Parathyroid adenoma (tissue), 2 donors: Measurements from ENCODE around the gene RFC5.

Experiments used
- H2AFZ ChIP-seq: fragments of 300-600 bp; sonication (generic); one replicate; pipeline ENCODE4 v1.7.0; 2017; ENCODE audit warnings: antibody characterized with exemption, mild to moderate bottlenecking
- H3K27ac ChIP-seq: fragments of 300-600 bp; sonication (generic); one replicate; pipeline ENCODE4 v1.7.0; 2017
- H3K27me3 ChIP-seq: fragments of 300-600 bp; sonication (generic); one replicate; pipeline ENCODE4 v1.7.0; 2017; ENCODE audit warnings: low read length; ENCODE audit not compliant: control insufficient read depth, insufficient read depth
- H3K36me3 ChIP-seq: fragments of 300-600 bp; sonication (generic); one replicate; pipeline ENCODE4 v1.7.0; 2017; ENCODE audit warnings: low read length; ENCODE audit not compliant: control insufficient read depth, insufficient read depth
- H3K4me1 ChIP-seq: fragments of 300-600 bp; sonication (generic); one replicate; pipeline ENCODE4 v1.7.0; 2017; ENCODE audit warnings: control low read depth
- H3K4me2 ChIP-seq: fragments of 300-600 bp; sonication (generic); one replicate; pipeline ENCODE4 v1.7.0; 2017; ENCODE audit warnings: low read length
- H3K4me3 ChIP-seq: fragments of 300-600 bp; sonication (generic); one replicate; pipeline ENCODE4 v1.7.0; 2017; ENCODE audit warnings: low read depth, low read length
- H3K79me2 ChIP-seq: fragments of 300-600 bp; sonication (generic); one replicate; pipeline ENCODE4 v1.7.0; 2017; ENCODE audit warnings: control low read depth
- H3K9ac ChIP-seq: fragments of 300-600 bp; sonication (generic); one replicate; pipeline ENCODE4 v1.7.0; 2017; ENCODE audit warnings: mild to moderate bottlenecking
- H3K9me3 ChIP-seq: fragments of 300-600 bp; sonication (generic); one replicate; pipeline ENCODE4 v1.7.0; 2017; ENCODE audit warnings: low read length; ENCODE audit not compliant: control insufficient read depth
- TF ChIP-seq, protein P1 (sequence below): fragments of 300-600 bp; sonication (generic); IDR thresholded peaks from one replicate; pipeline ENCODE4 v1.7.0; 2017; ENCODE audit warnings: antibody characterized with exemption, mild to moderate bottlenecking
- donor health status: primary hyperparathyroidism.

Gene RFC5

DNA sequence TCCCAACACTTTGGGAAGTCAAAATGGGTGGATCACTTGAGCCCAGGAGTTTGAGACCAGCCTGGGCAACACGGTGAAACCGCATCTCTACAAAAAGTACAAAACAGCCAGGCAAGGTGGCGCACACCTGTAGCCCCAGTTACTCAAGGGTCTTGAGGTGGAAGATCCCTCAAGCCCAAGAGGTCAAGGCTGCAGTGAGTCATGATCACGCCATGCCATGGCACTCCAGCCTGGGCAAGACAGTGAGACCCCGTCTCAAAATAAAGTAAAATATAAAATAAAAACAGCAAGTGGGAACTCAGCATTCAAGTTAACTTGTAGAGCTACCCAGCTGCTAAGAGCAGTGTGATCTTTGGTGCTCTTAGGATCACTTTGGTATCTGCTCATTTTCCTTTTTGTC lies 12.7 kb downstream of the RFC5 start:
- TF ChIP-seq, protein P1, sequence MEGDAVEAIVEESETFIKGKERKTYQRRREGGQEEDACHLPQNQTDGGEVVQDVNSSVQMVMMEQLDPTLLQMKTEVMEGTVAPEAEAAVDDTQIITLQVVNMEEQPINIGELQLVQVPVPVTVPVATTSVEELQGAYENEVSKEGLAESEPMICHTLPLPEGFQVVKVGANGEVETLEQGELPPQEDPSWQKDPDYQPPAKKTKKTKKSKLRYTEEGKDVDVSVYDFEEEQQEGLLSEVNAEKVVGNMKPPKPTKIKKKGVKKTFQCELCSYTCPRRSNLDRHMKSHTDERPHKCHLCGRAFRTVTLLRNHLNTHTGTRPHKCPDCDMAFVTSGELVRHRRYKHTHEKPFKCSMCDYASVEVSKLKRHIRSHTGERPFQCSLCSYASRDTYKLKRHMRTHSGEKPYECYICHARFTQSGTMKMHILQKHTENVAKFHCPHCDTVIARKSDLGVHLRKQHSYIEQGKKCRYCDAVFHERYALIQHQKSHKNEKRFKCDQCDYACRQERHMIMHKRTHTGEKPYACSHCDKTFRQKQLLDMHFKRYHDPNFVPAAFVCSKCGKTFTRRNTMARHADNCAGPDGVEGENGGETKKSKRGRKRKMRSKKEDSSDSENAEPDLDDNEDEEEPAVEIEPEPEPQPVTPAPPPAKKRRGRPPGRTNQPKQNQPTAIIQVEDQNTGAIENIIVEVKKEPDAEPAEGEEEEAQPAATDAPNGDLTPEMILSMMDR, result no peak
- Histone ChIP-seq H3K4me1 (no peaks in the 10 kb centered on the region), H3K27me3 (no peaks in the 10 kb centered on the region), H3K9me3 (no peaks in the 10 kb centered on the region), H3K4me3 (no peak overlapping the region), H3K4me2 (no peak overlapping the region), H3K27ac (no peak overlapping the region), H3K79me2 (no peaks in the 10 kb centered on the region), H3K36me3 (no peaks in the 10 kb centered on the region), H3K9ac (no peak overlapping the region), H2AFZ (no peak overlapping the region)

- no peak overlapping the region for H3K9ac ChIP-seq
- no peaks in the 10 kb centered on the region for H3K4me1 ChIP-seq
- H3K4me2 ChIP-seq, result no peak overlapping the region
- H3K9me3 ChIP-seq, result no peaks in the 10 kb centered on the region
- no peaks in the 10 kb centered on the region for H3K27me3 ChIP-seq
- H3K36me3 ChIP-seq, result no peaks in the 10 kb centered on the region
- TF ChIP-seq, protein P1, result no peak
- no peaks in the 10 kb centered on the region for H3K79me2 ChIP-seq
- H3K4me3 ChIP-seq, result no peak overlapping the region
- no peak overlapping the region for H3K27ac ChIP-seq
- H2AFZ ChIP-seq, result no peak overlapping the region
Observed at GRCh38 chr12:118032188-118032587, 15.7 kb downstream of the RFC5 start.

- no peak overlapping the region for H3K4me2 ChIP-seq
- H3K27ac ChIP-seq, result no peak overlapping the region
- no peak overlapping the region for H2AFZ ChIP-seq
- H3K4me3 ChIP-seq, result no peak overlapping the region
- no peaks in the 10 kb centered on the region for H3K9me3 ChIP-seq
- TF ChIP-seq, protein P1, result no peak
- no peaks in the 10 kb centered on the region for H3K36me3 ChIP-seq
- no peaks in the 10 kb centered on the region for H3K27me3 ChIP-seq
- H3K79me2 ChIP-seq, result no peaks in the 10 kb centered on the region
- H3K4me1 ChIP-seq, result no peaks in the 10 kb centered on the region
- no peak overlapping the region for H3K9ac ChIP-seq
Observed at GRCh38 chr12:118033323-118033722, 16.8 kb downstream of the RFC5 start.

DNA sequence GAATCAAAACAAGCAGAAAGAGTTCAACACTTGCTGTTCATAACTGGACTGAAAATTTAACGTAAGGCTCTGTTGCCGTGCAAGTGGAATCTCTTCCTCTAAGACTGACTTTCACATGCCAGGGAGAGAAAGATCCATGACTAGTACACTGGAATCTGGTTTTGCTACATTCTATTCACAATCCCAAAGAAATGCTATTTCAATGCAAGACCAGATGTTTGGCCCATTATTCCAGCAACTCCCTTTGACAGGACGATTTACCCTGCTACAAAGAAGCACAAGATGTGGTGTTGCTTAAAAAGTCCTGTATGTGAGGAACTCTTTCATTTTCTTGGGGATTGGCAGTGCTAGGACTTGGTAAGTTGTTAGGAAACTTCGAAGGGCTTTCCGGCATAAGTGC lies 17.4 kb downstream of the RFC5 start:
- H3K36me3 ChIP-seq, result no peaks in the 10 kb centered on the region
- no peak overlapping the region for H2AFZ ChIP-seq
- H3K27ac ChIP-seq, result no peak overlapping the region
- TF ChIP-seq, protein P1, result no peak
- no peak overlapping the region for H3K9ac ChIP-seq
- no peaks in the 10 kb centered on the region for H3K9me3 ChIP-seq
- H3K4me3 ChIP-seq, result no peak overlapping the region
- no peaks in the 10 kb centered on the region for H3K27me3 ChIP-seq
- H3K4me2 ChIP-seq, result no peak overlapping the region
- no peaks in the 10 kb centered on the region for H3K79me2 ChIP-seq
- H3K4me1 ChIP-seq, result no peaks in the 10 kb centered on the region

- Histone ChIP-seq H3K36me3 (no peaks in the 10 kb centered on the region), H3K9me3 (no peaks in the 10 kb centered on the region), H3K27ac (no peak overlapping the region), H3K79me2 (no peaks in the 10 kb centered on the region), H3K4me3 (no peak overlapping the region), H3K4me2 (no peak overlapping the region), H2AFZ (no peak overlapping the region), H3K9ac (no peak overlapping the region), H3K4me1 (no peaks in the 10 kb centered on the region), H3K27me3 (no peaks in the 10 kb centered on the region)
- TF ChIP-seq, protein P1, result peak; percentile 33
Observed at GRCh38 chr12:118034429-118035189, 18.1 kb downstream of the RFC5 start.
